C4-2B (cell line): Measurements from ENCODE around the gene LYPD6.

Source experiments
- H3K27ac ChIP-seq: fragments of 450-650 bp; 2 replicates; pipeline ENCODE4 v1.5.1; 2017
- ZFX ChIP-seq: fragments of 450-650 bp; IDR thresholded peaks from 2 replicates; pipeline ENCODE4 v1.6.1; 2017
- TF ChIP-seq, protein P1 (sequence below): fragments of 450-650 bp; conservative IDR thresholded peaks from 2 replicates; pipeline ENCODE4 v1.5.1; 2017; ENCODE audit warnings: mild to moderate bottlenecking

Gene LYPD6

GRCh38 chr2:149388120-149388816, 57.9 kb downstream of the LYPD6 start:
- H3K27ac ChIP-seq: no peak overlapping the region
- TF ChIP-seq, protein P1, sequence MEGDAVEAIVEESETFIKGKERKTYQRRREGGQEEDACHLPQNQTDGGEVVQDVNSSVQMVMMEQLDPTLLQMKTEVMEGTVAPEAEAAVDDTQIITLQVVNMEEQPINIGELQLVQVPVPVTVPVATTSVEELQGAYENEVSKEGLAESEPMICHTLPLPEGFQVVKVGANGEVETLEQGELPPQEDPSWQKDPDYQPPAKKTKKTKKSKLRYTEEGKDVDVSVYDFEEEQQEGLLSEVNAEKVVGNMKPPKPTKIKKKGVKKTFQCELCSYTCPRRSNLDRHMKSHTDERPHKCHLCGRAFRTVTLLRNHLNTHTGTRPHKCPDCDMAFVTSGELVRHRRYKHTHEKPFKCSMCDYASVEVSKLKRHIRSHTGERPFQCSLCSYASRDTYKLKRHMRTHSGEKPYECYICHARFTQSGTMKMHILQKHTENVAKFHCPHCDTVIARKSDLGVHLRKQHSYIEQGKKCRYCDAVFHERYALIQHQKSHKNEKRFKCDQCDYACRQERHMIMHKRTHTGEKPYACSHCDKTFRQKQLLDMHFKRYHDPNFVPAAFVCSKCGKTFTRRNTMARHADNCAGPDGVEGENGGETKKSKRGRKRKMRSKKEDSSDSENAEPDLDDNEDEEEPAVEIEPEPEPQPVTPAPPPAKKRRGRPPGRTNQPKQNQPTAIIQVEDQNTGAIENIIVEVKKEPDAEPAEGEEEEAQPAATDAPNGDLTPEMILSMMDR: peak; percentile 18; the same call in 1 of the 2 replicates
- no peak for TF ChIP-seq ZFX

GRCh38 chr2:149389506-149390167, 59.2 kb downstream of the LYPD6 start:
- no peak overlapping the region for H3K27ac ChIP-seq
- TF ChIP-seq, protein P1: no peak
- TF ChIP-seq ZFX: no peak

- no peak for TF ChIP-seq ZFX
- TF ChIP-seq, protein P1: no peak
Measured at GRCh38 chr2:149393614-149394013, 63.2 kb downstream of the LYPD6 start.

GRCh38 chr2:149394864-149395263, 64.5 kb downstream of the LYPD6 start:
- TF ChIP-seq, protein P1: no peak
- TF ChIP-seq ZFX: no peak

More at GRCh38 chr2:149393614-149394013, 63.2 kb downstream of the LYPD6 start:
- H3K27ac ChIP-seq: no peak overlapping the region

DNA sequence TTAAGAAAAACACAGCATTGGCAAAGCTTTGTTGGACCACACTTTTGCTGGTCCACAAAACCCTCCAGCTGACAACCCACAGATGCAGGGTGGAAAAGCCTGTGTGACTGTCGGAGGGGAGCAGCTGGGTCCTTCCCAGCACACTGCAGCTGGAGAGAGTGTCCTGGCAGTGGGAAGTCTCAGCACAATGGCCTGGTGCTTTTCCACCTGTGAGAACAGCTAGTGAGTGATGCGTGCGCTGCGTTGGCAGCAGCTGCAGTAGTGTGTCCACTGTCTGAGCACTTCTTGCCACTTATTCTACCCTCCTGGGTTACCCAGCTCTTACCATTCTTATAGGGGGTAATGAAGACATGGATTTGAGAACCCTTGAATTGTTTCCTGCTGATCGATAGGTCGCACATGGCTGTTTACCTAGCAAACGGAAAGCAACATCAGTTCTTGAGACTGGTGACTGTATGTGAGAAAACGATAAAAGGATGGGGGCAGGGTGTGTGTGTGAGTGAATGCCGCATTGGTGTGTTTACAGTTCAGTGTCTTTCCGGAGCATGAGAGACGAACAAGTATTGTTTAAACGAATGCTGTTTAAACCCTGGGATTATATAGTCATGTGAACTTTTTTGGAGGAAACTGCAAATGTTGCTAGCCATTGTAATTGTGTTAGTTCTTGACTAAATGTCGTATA, 69.7 kb downstream of the LYPD6 start:
- no peak overlapping the region for H3K27ac ChIP-seq
- no peak for TF ChIP-seq ZFX
- TF ChIP-seq, protein P1: no peak

More at GRCh38 chr2:149394864-149395263, 64.5 kb downstream of the LYPD6 start:
- no peak overlapping the region for H3K27ac ChIP-seq

- no peak for TF ChIP-seq ZFX
- TF ChIP-seq, protein P1: no peak
- no peak overlapping the region for H3K27ac ChIP-seq
Measured at GRCh38 chr2:149400997-149401396, 70.6 kb downstream of the LYPD6 start.

DNA sequence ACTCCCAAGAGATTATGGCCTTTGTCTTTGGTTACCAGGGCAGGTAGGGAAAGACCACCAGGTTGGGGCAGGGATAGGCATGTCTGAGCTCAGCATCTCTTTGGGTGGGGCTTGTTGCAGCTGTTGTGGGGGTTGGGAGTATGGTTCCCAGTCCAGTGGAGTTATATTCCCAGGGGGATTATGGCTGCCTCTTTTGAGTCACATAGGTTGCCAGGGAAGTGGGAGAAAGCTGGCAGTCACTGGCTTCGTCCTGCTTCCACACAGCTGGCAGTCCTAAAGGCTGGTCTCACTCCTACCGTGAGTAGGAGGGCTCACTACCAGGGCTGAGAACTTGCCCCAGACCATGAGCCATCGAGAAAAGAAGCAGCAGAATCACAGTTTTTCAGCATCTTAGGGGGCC, 79.1 kb downstream of the LYPD6 start:
- H3K27ac ChIP-seq: no peak overlapping the region
- TF ChIP-seq, protein P1: no peak
- TF ChIP-seq ZFX: no peak
